Activated CD4-positive, alpha-beta T cell treated with anti-CD3 and anti-CD28 coated beads, Interleukin-2, amount 50 U/mL, for 4 hours (primary cell): ENCODE results near the gene C10orf62.

Experiments used
- DNase-seq, 2 experiments: peaks; one replicate each; pipeline ENCODE4 v3.0.0-alpha.2; 2020

Gene C10orf62

GRCh38 chr10:97587183-97587582, 2.3 kb upstream of the C10orf62 start:
- no peak for DNase-seq

- DNase-seq: no peak
These were observed 694 bp downstream of the C10orf62 start for GRCh38 chr10:97590082-97590747.

- DNase-seq: no peak
These were observed 1.4 kb downstream of the C10orf62 start for GRCh38 chr10:97590748-97591495.

GRCh38 chr10:97593421-97593820, 3.9 kb downstream of the C10orf62 start:
- DNase-seq: no peak

- DNase-seq: no peak
These were observed 6.9 kb downstream of the C10orf62 start for GRCh38 chr10:97596101-97597082.

- DNase-seq: no peak
These were observed 8.3 kb downstream of the C10orf62 start for GRCh38 chr10:97597778-97598177.

GRCh38 chr10:97598407-97599271, 9.1 kb downstream of the C10orf62 start:
- DNase-seq: no peak

- no peak for DNase-seq
These were observed 9.7 kb downstream of the C10orf62 start for GRCh38 chr10:97599272-97599619.

- DNase-seq: no peak
These were observed 11.1 kb downstream of the C10orf62 start for GRCh38 chr10:97600616-97601015.

GRCh38 chr10:97601268-97602215, 12.0 kb downstream of the C10orf62 start:
- no peak for DNase-seq

- DNase-seq: no peak
These were observed 17.6 kb downstream of the C10orf62 start for GRCh38 chr10:97607095-97607636.

GRCh38 chr10:97608991-97609561, 19.6 kb downstream of the C10orf62 start:
- no peak for DNase-seq

- DNase-seq: no peak
These were observed 22.0 kb downstream of the C10orf62 start for GRCh38 chr10:97611473-97611872.

GRCh38 chr10:97612386-97612785, 22.9 kb downstream of the C10orf62 start:
- no peak for DNase-seq

- DNase-seq: no peak
These were observed 28.8 kb downstream of the C10orf62 start for GRCh38 chr10:97618285-97618684.

- DNase-seq: no peak
These were observed 29.2 kb downstream of the C10orf62 start for GRCh38 chr10:97618733-97619132.

- no peak for DNase-seq
These were observed 33.8 kb downstream of the C10orf62 start for GRCh38 chr10:97623277-97623676.

- DNase-seq: no peak
These were observed 38.2 kb downstream of the C10orf62 start for GRCh38 chr10:97627731-97628130.

GRCh38 chr10:97628228-97628627, 38.7 kb downstream of the C10orf62 start:
- no peak for DNase-seq

GRCh38 chr10:97629289-97629688, 39.8 kb downstream of the C10orf62 start:
- no peak for DNase-seq

- DNase-seq: no peak
These were observed 41.6 kb downstream of the C10orf62 start for GRCh38 chr10:97631098-97631497.
